Left kidney (tissue), 2 donors: ENCODE measurements around the gene CHKA. TPM values are rescaled to one million over a fixed set of nuclear protein-coding genes. Genes with fewer than 3 reads are reported as not detected.
"Not testable (repeated sequence)": the region's sequence is repeated elsewhere in the genome, so short reads cannot be mapped to it uniquely, and the experiment has no call there.

ENCODE experiments used
- DNase-seq: peaks from one replicate; pipeline ENCODE4 v3.0.0-alpha.2; 2013
- polyA plus RNA-seq: library from polyadenylated mRNA; unstranded; fragments of 120-200 nt; gene quantifications from one replicate; pipeline ENCODE4 v1.2.1, GENCODE V29; 2013; ENCODE audit not compliant: insufficient read length

CHKA gene
- polyA plus RNA-seq, 1 donor: 62.2 TPM

DNA sequence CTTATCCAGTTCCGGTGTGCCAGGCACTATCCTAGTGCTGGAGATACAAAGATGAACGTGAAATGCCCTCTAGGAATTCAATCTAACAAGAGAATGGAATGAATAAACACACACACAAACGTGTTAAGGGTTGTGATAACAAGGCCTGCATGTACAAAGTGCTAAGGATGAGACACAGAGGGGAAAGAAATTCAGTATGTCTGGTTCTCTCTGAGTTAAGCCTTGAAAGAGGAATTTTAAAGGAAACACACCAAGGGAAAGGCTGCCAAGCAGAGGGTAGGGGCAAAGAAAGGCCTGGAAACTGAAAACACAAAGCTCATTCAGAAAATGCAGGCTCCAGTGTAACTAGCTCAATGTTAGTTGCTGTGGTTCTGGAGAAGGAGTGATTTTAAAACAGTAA, 4.2 kb downstream of the CHKA start:
- DNase-seq: no peak

DNA sequence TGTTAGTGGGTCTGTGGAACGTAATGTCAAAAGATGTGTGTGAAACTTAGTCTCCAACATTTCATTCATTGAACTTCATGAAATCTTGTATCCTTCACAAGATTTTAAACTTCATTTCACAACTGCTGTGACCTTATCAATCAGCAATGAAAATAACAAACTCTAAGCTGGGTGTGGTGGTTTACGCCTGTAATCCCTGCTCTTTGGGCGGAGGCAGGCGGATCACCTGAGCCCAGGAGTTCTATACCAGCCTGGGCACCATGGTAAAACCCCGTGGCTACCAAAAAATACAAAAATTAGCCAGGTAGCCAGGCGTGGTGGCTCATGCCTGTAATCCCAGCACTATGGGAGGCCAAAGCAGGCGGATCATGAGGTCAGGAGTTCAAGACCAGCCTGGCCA, 5.1 kb downstream of the CHKA start:
- no peak for DNase-seq

- no peak for DNase-seq
Measured at GRCh38 chr11:68115285-68115684, 5.9 kb downstream of the CHKA start.

- DNase-seq: no peak
Measured at GRCh38 chr11:68113986-68114385, 7.2 kb downstream of the CHKA start.

- no peak for DNase-seq
Measured at GRCh38 chr11:68107689-68108088, 13.5 kb downstream of the CHKA start.

DNA sequence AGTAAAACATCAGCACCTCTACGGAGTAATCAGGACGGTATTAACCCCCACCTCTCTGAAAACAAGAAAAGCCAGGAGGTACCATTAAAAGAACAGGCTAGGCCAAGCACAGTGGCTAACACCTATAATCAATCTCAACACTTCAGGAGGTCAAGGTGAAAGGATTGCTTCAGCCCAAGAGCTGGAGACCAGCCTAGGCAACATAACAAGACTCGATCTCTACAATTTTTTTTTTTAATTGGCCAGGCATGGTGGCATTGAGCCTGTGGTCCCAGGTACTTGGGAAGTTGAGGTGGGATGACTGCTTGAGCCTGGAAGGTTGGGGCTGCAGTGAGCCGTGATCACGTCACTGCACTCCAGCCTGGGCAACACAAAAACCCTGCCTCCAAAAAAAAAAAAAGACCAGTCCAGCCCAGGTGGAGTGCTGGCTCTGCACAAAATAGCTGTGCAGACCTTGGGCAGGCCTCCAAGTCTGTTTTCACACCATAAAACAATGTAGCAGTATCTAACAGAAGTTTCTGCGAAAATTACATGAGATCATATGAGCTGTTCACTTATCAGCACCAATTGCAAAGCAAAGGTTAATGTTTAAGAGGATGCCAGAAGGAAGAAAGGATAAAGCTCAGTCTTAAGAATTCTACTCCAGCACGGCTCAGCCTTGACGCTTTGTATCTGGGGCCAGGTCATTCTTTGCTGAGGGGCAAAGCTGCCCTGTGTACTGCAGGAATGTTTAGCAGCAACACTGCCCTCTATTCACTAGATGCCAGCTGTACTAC, 14.8 kb downstream of the CHKA start:
- no peak for DNase-seq

DNA sequence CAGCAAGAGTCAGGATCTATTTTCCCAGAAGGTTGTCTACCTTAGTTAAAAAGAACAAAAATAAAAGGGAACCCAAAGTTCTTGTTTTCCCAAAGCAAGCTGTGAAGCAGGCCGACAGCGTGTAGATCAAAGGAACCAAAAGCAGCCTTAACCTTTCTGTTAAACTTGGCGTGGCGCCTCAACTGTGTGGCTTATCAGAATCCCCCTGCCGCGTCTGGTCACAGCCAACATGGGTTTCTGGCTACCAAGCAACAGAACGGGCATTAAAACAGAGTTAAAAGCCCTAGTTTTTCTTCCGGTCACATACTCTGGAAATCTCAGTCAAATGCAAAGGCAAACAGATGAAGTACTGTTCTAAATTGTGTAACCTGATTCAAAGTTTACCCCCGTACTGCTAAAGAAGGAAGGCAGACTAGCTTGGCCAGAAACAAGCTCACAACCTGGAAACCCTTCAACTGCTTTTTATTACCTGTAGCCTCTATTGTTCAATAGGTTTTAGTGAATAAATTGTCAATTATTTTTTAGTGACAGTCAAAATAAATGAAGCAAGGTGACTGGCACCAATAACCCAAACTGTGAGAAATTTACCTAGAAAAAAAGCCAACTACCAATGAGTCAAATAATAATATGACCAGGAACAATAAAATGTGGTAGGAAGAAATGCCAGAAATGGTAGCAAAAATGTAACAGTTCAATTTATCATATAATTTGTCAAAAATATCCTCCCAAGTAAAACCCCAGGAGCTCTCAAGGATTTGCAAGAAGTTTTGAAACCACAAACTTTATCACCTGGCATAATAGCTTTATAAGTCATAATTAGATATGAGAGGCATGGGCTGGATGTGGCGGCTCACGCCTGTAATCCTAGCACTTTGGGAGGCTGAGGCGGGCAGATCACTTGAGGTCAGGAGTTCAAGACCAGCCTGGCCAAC, 21.4 kb downstream of the CHKA start:
- DNase-seq: peak; percentile 41

- DNase-seq: no peak
Measured at GRCh38 chr11:68099057-68099456, 22.1 kb downstream of the CHKA start.

GRCh38 chr11:68096962-68097361, 24.2 kb downstream of the CHKA start:
- DNase-seq: no peak

DNA sequence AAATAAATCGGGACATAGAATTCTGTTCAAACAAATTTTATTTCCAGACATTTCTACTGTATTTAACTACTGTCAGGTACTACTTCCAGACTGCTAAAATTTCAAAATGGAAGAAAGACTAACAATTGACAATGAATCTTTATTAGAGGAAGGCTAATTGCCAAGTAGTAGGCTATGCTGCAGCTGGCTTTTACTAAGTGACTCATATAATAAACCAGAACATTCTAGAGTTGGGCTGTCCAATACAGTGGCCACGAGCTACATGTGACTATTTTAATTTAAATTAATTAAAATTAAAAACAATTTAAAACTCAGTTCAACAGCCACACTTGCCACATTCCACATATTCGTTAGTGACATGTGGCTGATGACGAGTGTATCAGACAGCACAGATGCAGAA, 27.6 kb downstream of the CHKA start:
- no peak for DNase-seq

- DNase-seq: not testable (repeated sequence)
Measured at GRCh38 chr11:68092946-68093345, 28.2 kb downstream of the CHKA start.

- no peak for DNase-seq
Measured at GRCh38 chr11:68092411-68092810, 28.8 kb downstream of the CHKA start.

DNA sequence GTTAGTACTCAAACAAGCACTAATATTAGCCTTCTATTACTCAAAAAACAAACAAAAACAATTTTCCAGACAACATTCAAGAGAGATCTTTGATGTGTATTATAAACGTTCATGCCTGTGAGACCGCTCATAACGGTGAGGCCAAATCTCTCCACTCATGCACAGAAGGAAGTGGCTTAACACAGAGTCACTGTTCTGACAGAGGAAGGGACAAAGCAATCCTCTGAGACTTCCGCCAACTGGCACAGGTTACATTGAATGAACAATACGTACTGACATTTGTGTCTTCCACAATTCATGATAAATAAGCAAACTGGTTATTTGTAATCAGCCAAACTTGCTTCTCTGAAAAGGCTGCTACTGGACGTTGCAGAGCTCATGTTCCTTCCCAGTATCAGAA, 30.5 kb downstream of the CHKA start:
- no peak for DNase-seq

DNA sequence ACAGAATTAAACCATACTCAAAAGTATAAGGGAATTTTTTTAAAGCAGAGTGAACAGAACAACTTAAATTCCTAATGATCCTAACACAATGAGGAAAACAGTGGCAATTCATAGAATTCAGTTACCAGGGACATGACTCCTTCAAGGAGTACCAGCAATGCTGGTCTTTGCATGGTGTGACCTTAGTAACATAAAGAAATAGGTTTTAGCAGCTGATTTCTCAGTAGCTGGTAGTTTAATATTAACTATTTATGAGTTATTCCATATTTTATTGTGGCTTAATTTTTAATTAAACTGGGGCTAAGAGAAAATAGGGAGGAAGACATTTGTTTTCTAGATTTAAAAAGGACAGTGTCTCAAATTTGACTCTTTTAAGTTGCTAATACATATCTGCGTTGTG, 30.9 kb downstream of the CHKA start:
- no peak for DNase-seq

DNA sequence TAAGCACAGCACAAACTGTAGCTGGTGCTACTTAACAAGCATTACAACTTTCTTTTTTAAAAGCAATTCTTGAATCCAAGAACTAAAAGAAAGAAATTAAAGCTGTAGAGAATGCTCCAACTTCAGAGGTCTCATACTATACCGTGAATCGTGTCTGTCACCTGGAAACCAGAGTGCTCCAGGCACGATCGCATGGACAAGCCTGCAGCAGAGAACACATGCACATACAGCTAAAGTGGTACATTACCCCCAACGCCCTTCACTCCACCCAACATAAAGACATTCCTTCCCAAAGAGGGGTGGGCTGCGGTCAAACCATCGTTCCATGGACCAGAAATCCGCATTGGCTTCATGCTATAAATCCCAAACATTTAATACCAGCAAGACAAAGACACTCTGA, 31.5 kb downstream of the CHKA start:
- DNase-seq: no peak

DNA sequence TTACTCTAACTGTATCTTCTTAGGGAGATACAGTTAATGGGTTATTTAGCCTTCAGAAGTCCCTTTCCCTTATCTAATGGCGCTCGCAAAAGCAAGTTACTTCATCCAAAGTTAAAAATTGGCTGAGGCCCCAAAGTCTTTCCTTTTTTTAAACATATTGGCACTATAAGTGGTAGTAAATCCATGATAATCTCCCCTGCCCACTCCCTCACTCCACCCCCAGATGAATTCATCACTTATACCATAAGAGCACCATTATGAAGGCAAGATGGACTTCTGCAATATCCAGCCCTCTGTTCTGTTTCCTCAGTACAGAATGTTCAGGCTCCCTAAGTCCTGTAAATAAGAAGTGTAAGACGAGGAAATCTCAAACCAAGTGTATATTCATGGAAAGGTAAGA, 37.7 kb downstream of the CHKA start:
- no peak for DNase-seq

- no peak for DNase-seq
Measured at GRCh38 chr11:68082481-68082880, 38.7 kb downstream of the CHKA start.

DNA sequence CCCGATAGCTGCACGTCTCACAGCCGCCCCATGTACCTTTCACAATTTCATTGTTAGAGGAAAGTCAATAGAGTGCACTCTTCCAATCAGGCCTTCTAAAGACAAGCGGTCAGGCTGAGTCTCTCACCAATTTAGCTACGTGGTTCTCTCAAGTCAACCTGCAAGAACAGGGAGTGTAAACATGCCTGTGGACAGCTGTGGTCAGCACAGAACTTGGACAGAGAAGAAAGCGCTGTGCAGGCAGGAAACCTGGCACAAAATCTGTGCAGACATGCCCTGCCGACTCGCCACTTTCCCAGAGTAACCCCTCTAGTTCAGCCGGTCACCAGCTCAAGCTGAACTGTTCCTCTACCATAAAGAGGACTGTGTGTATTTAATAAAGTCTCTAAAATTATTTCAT, 39.5 kb downstream of the CHKA start:
- no peak for DNase-seq

GRCh38 chr11:68080860-68081259, 40.3 kb downstream of the CHKA start:
- no peak for DNase-seq

DNA sequence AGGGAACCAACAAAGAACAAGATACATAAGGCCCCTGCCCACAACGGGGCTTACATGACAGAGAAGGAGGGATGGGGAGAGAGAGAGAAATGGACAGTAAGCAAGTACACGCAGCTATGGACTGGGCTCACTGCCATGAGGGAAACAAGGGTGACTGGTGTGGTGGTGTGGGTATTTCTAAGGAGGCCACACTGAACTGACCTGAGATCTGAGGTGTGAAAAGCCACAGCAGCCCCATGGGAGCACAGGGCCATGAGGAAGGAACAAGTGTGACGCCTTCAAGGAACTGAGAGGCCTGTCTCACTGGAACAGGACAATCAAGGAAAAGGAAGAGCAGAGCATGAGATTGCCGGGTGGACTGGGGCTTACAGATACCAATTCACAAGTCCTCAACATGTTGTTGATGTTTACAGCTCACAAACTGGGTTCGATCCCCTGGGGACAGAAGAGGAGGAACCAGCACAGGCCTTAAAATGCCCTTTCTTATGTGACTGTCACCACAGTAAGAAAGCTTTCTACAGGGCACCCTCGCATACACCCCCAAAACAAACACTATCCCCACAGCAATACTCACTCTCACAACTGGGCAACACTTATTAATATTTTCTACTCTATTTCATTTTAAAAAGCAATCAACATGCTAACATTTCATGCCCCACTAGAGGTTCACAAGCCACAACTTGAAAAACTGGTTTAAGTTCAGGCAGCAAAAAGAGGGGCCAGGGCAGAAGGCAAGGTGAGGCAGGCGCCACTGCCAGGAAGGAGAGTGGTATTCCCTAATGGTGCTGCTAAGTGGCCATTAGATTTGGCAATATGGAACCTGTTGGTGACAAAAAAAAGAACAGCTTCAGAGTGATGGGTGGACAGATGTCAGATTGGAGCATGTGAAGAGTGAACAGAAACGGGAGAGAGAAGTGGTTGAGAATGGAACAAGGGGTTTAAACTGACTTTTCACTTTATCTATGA, 43.3 kb downstream of the CHKA start:
- no peak for DNase-seq

DNA sequence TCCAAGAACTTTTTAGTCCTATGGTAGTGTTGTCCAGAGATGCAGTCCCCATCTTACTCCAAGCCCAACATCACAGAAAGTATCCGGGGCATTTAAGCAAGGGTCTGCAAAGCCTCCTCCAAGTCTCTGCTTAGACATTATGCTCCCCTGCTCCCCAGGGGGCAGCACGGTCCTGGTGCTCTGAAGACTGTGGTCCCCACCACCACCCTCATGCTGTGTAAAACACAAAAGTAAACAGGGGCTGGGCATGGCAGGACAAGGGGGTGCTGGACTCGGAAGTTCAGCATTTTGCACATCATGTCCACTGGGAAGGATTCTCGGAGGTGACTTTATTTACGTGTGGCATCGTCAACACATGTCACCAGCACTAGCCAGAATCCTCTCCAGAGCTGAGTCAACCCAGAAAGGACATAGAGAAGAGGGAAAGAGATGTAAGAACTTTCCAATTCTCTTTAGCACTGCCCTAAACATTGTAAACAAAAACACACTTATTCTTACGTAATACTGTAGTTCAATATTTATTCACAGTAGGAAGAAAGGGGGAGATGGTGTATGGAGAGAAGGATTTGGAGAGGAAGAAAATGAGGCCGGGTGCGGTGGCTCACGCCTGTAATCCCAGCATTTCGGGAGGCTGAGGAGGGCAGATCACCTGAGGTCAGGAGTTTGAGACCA, 44.7 kb downstream of the CHKA start:
- no peak for DNase-seq
